Activated T-helper 1 cell treated with Interleukin-2 at 50 U/mL for 16 hours (primary cell): ENCODE measurements around the gene UPK3BL2.
"Not testable (repeated sequence)": the region's sequence is repeated elsewhere in the genome, so short reads cannot be mapped to it uniquely, and the experiment has no call there.

Experiments used
- DNase-seq: peaks from one replicate; pipeline ENCODE4 v3.0.0-alpha.2; 2020; ENCODE audit warnings: low read depth

Gene UPK3BL2

GRCh38 chr7:102531583-102531982 is 11.9 kb downstream of the UPK3BL2 start:
- DNase-seq, result not testable (repeated sequence)

DNA sequence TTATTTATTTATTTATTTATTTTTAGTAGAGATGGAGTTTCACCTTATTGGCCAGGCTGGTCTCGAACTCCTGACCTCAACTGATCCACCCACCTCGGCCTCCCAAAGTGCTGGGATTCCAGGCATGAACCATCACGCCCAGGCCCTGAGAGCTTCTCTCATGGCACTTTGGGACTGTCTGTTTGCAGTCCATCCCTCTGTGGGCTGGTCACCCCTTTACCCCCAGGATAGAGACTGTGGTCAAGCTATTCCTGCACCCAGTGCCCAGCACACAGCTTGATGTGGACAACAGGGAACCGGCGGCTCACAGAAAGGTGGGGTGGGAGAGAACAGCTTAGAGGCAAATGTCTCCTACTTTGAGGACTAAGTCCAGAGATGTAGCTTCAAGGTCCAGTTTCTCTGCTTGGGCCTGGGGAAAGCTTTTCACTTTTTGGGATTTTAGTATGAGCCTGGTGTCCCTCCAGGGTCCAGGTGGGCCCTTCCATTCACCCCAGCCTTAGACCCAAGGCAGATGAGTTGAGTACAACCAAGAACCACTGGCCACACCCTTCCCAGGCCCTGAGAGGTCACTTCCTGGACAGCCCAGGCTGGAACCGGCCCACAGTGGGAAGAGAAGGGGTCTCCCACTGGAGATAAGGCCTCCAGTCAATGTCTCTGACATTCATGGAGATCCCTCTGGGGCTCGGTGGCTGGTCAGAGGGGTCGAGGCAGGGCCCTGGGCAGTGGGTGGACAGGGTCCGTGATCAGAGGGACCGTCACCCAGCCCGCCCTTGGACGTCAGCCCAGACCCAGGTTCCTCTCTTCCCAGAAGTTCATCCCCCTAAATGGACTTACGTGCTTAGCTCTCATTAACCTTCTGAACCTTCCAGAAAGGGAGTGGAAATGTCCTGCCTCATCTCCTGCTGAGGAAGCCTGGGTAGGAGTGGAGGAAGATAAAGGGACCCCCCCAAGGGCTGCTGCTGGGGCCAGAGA is 15.4 kb downstream of the UPK3BL2 start:
- not testable (repeated sequence) for DNase-seq

DNA sequence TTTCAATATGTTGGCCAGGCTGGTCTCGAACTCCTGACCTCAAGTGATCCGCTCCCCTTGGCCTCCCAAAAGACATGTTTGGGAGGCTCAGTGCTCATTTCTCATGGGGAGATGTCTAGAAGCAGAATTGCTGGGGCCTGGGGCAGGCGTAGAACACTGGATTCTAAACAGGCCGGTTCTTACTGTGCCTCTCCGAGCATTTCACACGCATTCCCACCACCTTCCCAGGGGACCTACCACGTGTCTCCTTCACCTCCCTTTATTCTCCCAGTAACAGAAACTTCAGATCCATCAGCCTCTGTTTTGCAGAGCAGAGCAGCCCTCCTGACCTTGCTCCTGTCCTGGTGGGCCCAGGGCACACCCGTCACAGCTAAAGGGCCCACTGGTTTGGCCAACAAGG is 16.3 kb downstream of the UPK3BL2 start:
- not testable (repeated sequence) for DNase-seq

DNA sequence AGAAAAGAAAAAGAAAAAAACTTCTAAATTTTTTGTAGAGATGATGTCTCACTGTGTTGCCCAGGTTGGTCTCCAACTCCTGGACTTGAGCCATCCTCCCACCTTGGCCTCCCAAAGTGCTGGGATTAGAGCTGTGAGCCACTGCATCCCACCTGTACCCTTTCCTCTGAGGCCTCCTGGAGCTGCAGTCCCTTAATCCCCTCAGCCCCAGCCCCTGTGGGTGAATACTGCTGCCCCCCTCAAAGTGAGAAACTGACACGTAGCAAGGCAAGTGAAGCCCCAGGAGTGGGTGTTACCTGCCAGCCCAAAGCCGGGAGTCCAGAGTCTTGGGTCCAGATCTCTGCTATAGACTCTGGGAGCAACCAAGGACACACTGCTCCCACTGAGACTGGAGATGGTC is 18.7 kb downstream of the UPK3BL2 start:
- DNase-seq, result not testable (repeated sequence)

GRCh38 chr7:102520797-102521196 is 22.7 kb downstream of the UPK3BL2 start:
- not testable (repeated sequence) for DNase-seq

DNA sequence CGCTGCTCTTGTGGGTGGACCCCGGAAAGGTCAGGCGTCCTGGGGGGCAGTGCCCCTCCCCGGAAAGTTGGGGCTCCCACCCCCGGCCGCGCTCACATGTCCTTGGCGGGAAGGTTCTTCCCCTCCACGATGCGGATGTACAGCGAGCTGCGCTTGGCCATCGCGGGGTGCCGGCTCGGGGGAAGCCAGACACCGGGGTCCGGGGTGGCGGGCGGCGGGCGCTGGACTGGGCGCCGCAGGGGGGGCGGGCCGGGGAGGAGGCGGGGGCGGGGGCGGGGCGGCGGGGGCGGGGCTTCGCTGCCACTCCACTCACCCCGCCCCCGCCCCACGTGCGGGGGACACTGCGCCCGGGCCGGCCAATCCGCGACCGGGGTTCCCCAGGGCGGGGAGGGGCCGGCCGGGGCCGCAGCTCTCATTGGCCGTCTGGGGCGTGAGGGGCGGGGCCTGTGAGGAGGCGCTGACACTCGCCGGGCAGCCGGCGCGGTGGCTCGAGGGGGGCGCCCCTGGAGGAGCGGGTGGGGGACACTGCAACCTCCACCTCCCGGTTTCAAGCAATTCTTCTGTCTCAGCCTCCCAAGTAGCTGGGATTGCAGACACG is 25.8 kb downstream of the UPK3BL2 start, which contains the start of gene RASA4B:
RASA4B (minus strand) TSS at position 228 of the 598 bp plus-strand sequence; CDS start at position 161, 67 bp downstream.
- not testable (repeated sequence) for DNase-seq

GRCh38 chr7:102516951-102517350 is 26.5 kb downstream of the UPK3BL2 start:
- not testable (repeated sequence) for DNase-seq

- not testable (repeated sequence) for DNase-seq
Observed at GRCh38 chr7:102515889-102516288, 27.6 kb downstream of the UPK3BL2 start.

DNA sequence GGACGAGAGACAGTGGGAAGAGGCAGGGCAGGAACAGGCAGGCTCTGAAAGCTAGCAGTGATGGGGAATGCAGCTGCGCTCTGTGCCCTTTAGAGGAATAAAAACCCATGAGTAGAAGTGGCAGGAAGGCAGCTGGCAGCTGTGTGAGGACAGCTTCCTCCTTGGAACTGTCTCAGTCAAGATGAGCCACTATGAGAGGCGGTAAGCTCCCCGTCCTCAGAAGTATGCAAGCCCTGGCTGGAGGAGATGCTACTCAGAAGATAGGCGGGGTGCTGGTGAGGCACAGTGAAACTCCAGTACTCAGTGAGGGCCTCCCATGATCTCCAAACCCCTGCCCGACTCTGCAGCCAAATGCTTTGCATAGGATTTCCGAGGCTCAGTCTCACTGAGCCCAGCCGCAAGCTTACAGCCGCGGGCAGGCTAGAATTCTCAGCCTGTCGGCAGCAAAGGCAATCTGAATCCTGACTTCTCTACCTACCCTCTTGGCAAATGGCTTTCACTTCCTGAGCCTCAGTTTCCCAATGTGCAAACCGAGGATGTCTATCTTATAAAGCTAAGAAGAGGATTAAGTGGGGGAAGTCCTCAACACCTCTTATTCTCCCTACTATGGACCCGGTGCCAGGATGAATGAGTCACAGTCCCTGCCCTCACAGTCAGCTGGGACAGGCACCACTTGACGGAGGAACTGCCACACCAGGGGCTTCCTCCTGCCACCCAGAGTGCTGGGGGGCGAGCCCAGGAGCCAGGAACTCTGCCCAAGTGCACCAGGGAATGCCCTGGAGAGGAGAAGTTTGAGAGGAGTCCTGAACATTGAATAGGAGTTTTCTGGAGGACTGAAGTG is 28.4 kb downstream of the UPK3BL2 start:
- DNase-seq, result not testable (repeated sequence)

DNA sequence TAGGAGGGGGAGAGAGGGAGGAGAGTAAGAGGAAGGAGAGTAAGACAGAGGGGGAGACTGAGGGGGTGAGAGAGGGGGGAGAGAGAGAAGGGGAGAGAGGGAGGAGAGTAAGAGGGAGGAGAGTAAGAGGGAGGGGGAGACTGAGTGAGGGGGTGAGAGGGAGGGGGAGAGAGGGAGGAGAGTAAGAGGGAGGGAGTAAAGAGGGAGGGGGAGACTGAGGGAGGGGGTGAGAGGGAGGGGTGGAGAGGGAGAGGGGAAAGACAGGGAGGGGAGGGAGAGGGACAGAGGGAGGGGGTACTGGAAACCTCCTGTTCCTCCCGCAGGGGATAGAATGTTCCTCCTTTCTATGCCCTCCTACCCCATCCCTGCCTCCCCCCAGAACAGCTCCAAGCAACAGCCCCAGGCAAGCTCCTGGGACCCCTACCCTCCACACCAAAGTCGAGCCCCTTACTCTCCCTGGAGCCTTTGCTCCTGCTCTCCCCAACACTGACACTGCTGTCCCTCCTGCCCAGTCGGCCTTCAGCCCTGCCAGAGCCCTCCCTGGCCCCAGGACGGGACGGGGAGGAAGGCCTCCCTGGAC is 30.8 kb downstream of the UPK3BL2 start:
- not testable (repeated sequence) for DNase-seq

GRCh38 chr7:102511860-102512522 is 31.5 kb downstream of the UPK3BL2 start:
- not testable (repeated sequence) for DNase-seq

GRCh38 chr7:102510575-102510974 is 32.9 kb downstream of the UPK3BL2 start:
- DNase-seq, result not testable (repeated sequence)

- not testable (repeated sequence) for DNase-seq
Observed at GRCh38 chr7:102507410-102508088, 35.9 kb downstream of the UPK3BL2 start.

- DNase-seq, result not testable (repeated sequence)
Observed at GRCh38 chr7:102505298-102506185, 38.0 kb downstream of the UPK3BL2 start.

DNA sequence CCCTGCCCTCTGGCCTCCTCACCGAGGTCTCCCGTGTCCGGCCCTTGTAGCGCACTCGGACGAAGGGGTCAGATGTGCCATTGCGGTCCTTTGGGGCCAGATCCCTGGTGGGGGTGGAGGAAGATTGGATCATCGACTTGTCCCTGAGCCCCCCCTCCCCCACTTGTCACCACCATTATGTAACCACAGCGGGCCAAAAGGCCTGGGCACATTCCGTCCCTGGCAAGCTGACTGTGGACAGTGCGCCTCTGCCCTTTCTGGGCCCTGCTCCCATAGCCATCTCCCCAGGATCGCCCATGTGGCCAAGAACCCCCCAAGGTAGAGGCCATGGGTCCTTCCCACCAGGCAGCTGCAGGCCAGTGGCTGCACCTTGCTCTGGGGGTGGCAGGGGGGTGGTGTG is 40.4 kb downstream of the UPK3BL2 start:
- not testable (repeated sequence) for DNase-seq

GRCh38 chr7:102498321-102498720 is 45.2 kb downstream of the UPK3BL2 start:
- not testable (repeated sequence) for DNase-seq

DNA sequence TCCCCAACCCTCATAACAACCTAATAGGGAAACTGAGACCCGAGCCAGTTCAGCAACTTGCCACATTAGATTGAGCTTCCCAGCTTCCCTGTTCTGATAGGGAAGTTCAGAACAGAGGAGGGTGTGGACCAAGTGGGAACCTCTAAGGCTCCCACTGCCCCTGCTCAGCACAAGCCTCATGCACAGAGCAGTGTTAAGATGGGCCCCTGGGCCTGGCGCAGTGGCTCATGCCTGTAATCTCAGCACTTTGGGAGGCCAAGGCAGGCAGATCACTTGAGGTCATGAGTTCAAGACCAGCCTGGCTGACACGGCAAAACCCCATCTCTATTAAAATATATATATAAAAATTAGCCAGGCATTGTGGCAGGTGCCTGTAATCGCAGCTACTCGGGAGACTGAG is 46.2 kb downstream of the UPK3BL2 start:
- not testable (repeated sequence) for DNase-seq

DNA sequence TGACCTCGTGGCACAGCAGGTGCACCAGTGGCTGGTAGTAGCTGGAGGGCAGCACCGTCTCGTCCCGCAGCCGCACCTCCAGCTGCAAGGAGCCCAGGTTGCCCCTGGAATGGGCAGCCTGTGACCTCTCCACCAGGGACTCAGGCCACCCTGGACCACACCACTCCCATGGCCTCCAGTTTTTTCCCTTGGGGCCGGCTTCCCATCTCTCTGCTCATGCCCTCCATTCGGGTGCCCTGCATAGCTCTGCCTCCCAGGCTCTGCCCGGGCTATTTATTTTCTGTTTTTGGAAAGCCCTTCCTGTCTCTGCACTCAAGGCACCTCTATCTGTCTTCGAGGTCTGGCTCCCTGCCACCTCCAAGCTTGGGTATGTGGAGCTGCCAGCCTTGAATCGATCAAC is 46.6 kb downstream of the UPK3BL2 start:
- not testable (repeated sequence) for DNase-seq

DNA sequence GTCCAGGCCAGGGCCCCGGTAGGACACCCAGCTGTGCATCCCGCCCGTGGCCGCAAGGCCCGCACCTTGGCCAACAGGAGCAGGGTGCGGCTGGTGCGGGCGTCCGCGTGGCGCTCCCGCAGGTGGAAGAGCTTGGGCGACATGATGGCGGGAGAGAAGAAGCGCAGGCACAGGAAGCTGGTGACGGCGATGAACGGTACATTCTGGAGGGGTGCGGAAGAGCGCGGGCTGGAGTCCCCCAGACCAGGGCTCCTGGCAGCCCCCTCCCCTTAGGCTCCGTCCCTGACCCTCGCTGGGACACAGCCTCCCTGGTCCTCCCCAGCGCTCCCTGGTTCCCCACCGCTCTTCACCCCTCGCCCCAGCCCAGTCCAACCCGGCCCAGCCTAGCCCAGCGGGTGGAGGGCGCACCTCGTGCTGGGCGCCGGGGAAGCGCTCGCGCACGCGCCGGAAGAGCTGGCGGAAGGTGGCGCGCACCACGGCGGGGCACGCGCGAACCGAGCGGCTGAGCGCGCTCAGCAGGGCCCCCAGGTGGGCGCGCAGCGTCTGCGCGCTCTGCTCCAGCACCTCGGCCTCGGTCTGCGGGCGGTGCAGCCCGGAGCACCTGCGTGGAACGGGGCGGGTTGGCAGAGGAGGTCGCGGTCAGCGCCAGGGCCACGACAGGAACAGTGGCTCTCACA is 48.9 kb downstream of the UPK3BL2 start:
- DNase-seq, result not testable (repeated sequence)
